Ishikawa (cell line): ENCODE measurements around the gene ANKUB1.

Experiments used
- CEBPB ChIP-seq: IDR thresholded peaks from 2 replicates; pipeline ENCODE4 v1.6.1; 2012
- CREB1 ChIP-seq: IDR thresholded peaks from 2 replicates; pipeline ENCODE4 v1.6.1; 2012; ENCODE audit warnings: low read depth
- EGR1 ChIP-seq: IDR thresholded peaks from 2 replicates; pipeline ENCODE4 v1.6.1; 2012
- EP300 ChIP-seq: IDR thresholded peaks from 2 replicates; pipeline ENCODE4 v1.6.1; 2012; ENCODE audit warnings: borderline replicate concordance
- FOXM1 ChIP-seq: IDR thresholded peaks from 2 replicates; pipeline ENCODE4 v1.6.1; 2012; ENCODE audit warnings: low read depth, borderline replicate concordance
- MAX ChIP-seq: IDR thresholded peaks from 2 replicates; pipeline ENCODE4 v1.6.1; 2012
- NFIC ChIP-seq: IDR thresholded peaks from 2 replicates; pipeline ENCODE4 v1.6.1; 2012
- RAD21 ChIP-seq: IDR thresholded peaks from 2 replicates; pipeline ENCODE4 v1.6.1; 2012; ENCODE audit warnings: low read depth
- REST ChIP-seq: IDR thresholded peaks from 2 replicates; pipeline ENCODE4 v1.6.1; 2012; ENCODE audit warnings: low read depth, mild to moderate bottlenecking
- TAF1 ChIP-seq: IDR thresholded peaks from 2 replicates; pipeline ENCODE4 v1.6.1; 2012; ENCODE audit warnings: low read depth, mild to moderate bottlenecking
- TCF12 ChIP-seq: IDR thresholded peaks from 2 replicates; pipeline ENCODE4 v1.6.1; 2012; ENCODE audit warnings: low read depth
- TEAD4 ChIP-seq: IDR thresholded peaks from 2 replicates; pipeline ENCODE4 v1.6.1; 2012
- USF1 ChIP-seq: IDR thresholded peaks from 2 replicates; pipeline ENCODE4 v1.6.1; 2012
- YY1 ChIP-seq: IDR thresholded peaks from 2 replicates; pipeline ENCODE4 v1.6.1; 2012; ENCODE audit warnings: low read depth
- ZBTB7A ChIP-seq: IDR thresholded peaks from 2 replicates; pipeline ENCODE4 v1.6.1; 2012; ENCODE audit warnings: low read depth

The ANKUB1 gene

GRCh38 chr3:149784064-149784704 is 8.2 kb downstream of the ANKUB1 start:
- TF ChIP-seq USF1 (peak; percentile 63), REST (no peak)

GRCh38 chr3:149783576-149783975 is 8.8 kb downstream of the ANKUB1 start:
- TF ChIP-seq TEAD4 (peak; percentile 38; the same call in 1 of the 2 replicates), USF1 (no peak), YY1 (peak; percentile 38; the same call in 1 of the 2 replicates), CEBPB (no peak)

GRCh38 chr3:149781741-149782140 is 10.6 kb downstream of the ANKUB1 start:
- TF ChIP-seq MAX (no peak), REST (no peak), TAF1 (no peak), TEAD4 (no peak), FOXM1 (no peak), YY1 (no peak), CREB1 (no peak), TCF12 (no peak), ZBTB7A (no peak), CEBPB (no peak), RAD21 (no peak), NFIC (no peak), USF1 (no peak)

GRCh38 chr3:149781211-149781610 is 11.1 kb downstream of the ANKUB1 start:
- TF ChIP-seq TAF1, result no peak
- no peak for TF ChIP-seq ZBTB7A
- TF ChIP-seq EGR1, result no peak
- no peak for TF ChIP-seq NFIC

GRCh38 chr3:149777414-149778214 is 14.7 kb downstream of the ANKUB1 start:
- no peak for TF ChIP-seq CREB1
- no peak for TF ChIP-seq MAX
- no peak for TF ChIP-seq FOXM1
- TF ChIP-seq REST, result no peak
- no peak for TF ChIP-seq TEAD4
- no peak for TF ChIP-seq ZBTB7A
- no peak for TF ChIP-seq TCF12
- no peak for TF ChIP-seq NFIC
- no peak for TF ChIP-seq RAD21
- no peak for TF ChIP-seq USF1
- TF ChIP-seq EP300, result no peak
- TF ChIP-seq TAF1, result no peak
- no peak for TF ChIP-seq YY1
- TF ChIP-seq EGR1, result no peak
- no peak for TF ChIP-seq CEBPB
